GM19351 (cell line): ENCODE results near the gene SLC11A1.

Source experiments
- ATAC-seq: cut with Tn5 transposase; IDR thresholded peaks from one replicate; pipeline ENCODE4 v1.9.1; 2021; ENCODE audit warnings: mild to moderate bottlenecking, moderate library complexity; ENCODE audit not compliant: unreplicated experiment

SLC11A1 gene

GRCh38 chr2:218392891-218393462, 10.9 kb downstream of the SLC11A1 start:
- ATAC-seq = no peak

DNA sequence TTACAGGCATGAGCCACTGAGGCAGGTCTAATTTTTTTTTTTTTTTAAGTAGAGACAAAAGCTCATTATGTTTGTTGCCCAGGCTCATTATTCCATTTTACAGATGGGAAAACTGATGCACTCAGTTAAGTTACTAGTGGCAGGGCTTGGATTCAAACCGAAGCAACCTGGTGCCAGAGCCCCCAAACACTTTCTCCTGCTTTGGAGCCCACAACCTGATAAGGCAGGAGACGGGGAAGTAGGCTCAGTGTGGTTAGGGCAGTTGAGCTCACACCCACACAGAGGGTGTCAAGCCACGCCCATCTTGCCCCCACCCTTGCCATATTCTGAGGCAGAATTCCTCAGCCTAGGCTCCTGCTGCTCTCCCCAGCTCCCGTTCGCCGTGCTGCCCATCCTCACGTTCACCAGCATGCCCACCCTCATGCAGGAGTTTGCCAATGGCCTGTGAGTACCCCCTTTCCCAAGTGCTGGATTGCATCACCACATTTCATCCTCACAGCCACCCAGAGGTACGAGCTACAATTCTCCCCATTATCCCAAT, 11.7 kb downstream of the SLC11A1 start:
- ATAC-seq = no peak

- ATAC-seq = no peak
Measured at GRCh38 chr2:218394298-218395089, 12.4 kb downstream of the SLC11A1 start.

DNA sequence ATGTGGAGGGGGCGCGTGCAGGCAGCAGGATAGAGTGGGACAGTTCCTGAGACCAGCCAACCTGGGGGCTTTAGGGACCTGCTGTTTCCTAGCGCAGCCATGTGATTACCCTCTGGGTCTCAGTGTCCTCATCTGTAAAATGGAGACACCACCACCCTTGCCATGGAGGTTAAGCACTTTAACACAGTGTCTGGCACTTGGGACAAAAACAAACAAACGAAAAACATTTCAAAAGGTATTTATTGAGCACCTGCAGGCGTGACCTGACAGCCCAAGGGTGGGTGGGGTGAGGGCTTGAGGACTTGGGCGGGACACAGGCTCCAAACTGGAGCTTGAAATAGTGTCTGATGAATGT, 13.0 kb downstream of the SLC11A1 start:
- ATAC-seq = no peak

GRCh38 chr2:218395456-218395825, 13.4 kb downstream of the SLC11A1 start:
- ATAC-seq = no peak

- ATAC-seq = peak; percentile 43
Measured at GRCh38 chr2:218395826-218396687, 14.0 kb downstream of the SLC11A1 start.

DNA sequence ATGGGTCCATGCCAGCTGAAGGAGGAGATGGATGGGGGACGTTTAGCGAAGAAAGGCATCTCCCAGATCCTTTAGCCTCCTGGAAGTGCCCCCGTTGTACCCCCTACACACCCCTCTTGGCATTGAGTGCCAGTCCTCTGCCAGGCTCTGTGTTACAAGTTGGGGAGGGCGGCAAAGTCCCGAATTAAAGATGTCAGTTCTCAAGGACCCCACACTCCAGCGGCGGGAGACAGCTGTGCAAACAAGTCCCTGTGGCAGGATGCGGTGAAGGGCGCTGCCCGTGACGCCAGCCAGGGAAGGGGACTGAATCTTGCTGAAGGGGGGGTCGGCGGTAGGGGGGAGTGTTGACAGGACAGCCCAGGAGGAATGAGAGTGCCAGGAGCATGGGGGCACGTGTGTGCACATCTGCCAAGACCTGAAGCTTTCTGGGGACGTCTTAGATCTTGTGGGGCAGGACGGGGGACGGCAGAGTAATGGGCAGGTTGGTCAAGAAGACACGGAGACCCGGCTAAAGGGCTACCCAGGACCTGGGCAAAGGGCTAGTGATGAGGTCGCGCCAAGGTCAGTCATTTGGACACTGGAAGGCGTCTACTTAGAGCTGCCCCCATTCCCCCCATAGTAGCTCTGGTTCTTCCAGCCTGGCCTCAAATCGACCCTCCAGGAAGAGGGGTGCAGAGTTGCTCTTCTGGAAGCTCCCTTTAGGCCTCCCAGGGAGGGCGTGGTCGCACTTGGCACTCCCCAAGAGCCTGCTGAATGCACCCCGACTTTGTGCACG, 14.8 kb downstream of the SLC11A1 start:
- ATAC-seq = no peak

GRCh38 chr2:218397463-218397819, 15.4 kb downstream of the SLC11A1 start:
- no peak for ATAC-seq

DNA sequence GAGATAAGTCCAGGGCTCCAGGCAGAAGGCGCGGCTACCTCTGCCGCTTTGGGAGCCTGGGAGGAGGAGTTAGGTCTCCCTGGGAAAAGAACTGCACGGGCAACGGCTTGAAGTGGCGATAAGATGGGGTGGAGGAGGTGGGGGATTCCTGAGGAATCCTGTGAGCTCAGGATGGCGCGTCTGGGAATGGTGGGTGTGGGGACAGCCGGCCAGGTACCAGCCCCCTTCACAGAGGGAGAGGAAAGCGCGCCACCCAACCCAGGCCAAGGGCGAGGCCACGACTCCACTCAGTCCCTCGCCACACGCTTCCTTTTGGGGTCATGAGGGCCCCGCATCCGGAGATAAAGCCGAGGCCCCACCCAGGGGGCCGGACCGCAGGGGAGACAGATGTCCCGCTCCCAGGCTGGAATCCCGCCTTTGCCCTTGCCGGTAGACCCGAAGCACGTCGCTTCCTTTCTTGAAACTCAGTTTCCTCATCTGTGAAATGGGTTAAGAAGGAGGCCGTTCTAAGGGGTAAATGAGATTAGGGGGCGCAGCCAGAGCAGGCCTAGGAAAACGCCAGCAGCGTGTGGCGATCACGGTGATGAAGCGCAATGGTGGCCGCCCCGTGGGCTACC, 15.9 kb downstream of the SLC11A1 start:
- peak; percentile 19 for ATAC-seq

- ATAC-seq = peak; percentile 20
Measured at GRCh38 chr2:218398437-218399390, 16.6 kb downstream of the SLC11A1 start.

GRCh38 chr2:218399391-218400166, 17.5 kb downstream of the SLC11A1 start, which contains the start of gene CTDSP1:
TSS of gene CTDSP1 (plus strand) at chr2:218399868. CDS start at chr2:218400091, 223 bp downstream.
- ATAC-seq = peak; percentile 34

- no peak for ATAC-seq
Measured at GRCh38 chr2:218400167-218400929, 18.3 kb downstream of the SLC11A1 start.

GRCh38 chr2:218400930-218401881, 19.1 kb downstream of the SLC11A1 start:
- ATAC-seq = no peak

DNA sequence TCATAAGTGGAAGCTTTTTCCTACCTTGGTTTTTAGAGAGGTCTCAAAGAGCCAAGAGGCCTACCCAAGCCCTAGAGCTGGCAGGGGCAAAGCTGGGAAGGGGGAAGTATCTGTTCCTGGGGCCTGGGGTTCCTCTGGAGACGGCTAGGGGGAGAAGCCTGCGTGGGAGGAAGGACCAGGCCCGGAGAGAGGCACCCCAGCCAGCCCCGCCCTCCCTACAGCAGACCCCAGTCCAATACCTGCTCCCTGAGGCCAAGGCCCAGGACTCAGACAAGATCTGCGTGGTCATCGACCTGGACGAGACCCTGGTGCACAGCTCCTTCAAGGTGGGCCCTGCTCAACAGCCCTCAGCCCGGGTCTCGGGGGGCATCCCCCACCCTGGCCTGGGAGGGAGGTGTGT, 19.8 kb downstream of the SLC11A1 start:
- no peak for ATAC-seq

DNA sequence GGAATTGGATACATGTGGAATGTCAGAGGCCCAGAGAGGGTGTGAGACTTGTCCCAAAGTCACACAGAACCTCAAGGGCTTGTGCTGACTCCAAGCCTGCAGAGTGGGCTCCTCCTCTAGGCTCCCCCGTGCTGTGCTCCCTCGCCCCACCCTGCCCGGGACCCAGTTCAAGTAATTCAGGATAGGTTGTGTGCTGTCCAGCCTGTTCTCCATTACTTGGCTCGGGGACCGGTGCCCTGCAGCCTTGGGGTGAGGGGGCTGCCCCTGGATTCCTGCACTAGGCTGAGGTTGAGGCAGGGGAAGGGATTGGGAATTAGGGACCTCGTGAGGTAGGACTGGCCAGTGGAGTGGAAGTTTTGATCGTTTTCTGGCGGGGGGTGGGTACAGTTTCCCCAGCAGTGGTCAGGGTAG, 20.4 kb downstream of the SLC11A1 start:
- no peak for ATAC-seq

DNA sequence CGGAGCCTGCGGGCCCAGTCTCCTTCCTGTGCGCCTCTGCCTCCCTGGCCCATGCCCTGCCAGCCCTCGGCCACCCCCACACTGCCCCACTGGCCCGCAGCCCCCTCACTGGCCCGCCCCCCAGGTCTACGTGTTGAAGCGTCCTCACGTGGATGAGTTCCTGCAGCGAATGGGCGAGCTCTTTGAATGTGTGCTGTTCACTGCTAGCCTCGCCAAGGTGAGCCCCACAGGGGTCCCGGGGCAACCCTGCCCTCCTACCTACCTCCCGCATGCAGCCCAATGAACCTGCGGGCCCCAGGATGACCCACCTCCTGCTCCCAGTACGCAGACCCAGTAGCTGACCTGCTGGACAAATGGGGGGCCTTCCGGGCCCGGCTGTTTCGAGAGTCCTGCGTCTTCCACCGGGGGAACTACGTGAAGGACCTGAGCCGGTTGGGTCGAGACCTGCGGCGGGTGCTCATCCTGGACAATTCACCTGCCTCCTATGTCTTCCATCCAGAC, 20.9 kb downstream of the SLC11A1 start:
- no peak for ATAC-seq
